ENCODE results near the gene EED. TPM values are rescaled to one million over a fixed set of nuclear protein-coding genes. Genes with fewer than 3 reads are reported as not detected.

The EED gene
- total and polyA plus RNA-seq, 5 donors: 13.0 to 16.9 (median 14.4) TPM

DNA sequence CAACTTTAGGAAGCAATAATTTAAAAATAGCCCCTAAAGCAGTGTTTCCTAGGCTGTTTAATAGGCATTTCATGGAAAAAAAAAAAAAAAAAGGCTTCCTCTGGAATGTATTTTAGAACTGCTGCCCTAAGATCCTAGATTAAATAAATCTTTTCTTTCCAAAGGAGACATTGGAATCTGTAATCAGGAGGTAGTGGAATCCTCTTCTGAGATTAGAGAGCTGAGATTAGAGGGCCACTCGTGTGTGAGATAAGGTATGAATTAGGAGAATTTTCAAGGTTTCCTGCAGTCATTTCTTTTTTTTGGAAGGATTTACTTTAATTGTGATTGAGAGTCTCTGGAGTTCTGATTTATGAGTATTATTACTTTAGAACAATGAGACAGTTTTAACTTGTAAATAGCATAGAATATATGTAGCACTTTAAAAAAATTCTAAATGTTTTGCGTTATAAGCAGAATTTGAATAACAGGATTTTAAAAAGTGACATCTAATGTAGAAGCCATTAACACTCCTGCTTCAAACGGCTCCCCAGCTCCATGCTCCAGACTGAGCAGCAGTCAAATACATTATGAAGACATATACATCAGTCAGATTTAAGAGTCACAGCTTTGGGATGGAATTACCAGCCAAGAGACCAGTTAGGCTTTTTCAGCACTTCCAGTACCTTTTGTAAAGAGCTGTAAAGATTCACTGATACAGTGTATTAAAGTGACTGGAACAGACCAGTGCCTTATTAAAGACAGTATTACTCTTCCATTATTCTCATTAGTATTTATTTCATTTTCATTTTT lies 5.0 kb downstream of the EED start:
- WGBS: 39% methylated on average over 3 of the region's 3 CpGs
- intact Hi-C loops (cut with DNase I): no loop called here

DNA sequence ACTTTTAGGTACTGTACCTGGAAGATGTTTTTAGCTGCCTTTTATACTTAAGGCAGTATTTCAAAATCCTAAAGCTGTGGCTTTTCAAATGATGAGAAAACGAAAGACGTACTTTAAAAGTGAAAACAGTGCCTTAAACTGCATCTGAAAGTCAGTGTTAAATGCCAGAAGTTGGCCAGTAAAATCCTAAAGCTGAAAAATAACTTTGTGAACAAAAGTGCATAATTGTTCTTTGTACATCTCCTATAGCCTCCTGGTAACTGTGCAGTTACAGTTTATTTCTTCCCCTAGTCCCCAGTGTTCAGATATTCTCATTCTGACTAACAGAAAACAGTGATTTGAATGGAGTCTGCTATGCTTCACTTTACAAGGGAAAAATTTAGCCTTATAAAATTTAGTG lies 6.8 kb downstream of the EED start:
- Histone ChIP-seq H3K9me3 (ENCODE audit: control insufficient read depth, low read length) (no peaks in the 10 kb centered on the region), H3K4me1 (ENCODE audit: control insufficient read depth, insufficient read depth, low read length) (peaks cover 5% of the 10 kb centered on the region), H3K27ac (ENCODE audit: low read length) (no peak overlapping the region), H3K4me3 (ENCODE audit: low read length) (no peak overlapping the region), H3K27me3 (ENCODE audit: control insufficient read depth, insufficient read depth) (no peaks in the 10 kb centered on the region)
- DNase-seq (no peak), ATAC-seq (no peak)
- 74% methylated on average over 2 of the region's 2 CpGs for WGBS
- intact Hi-C loops (cut with DNase I): no loop called here

More for the DNA sequence above, 5.0 kb downstream of the EED start:
- ATAC-seq (no peak), DNase-seq (no peak)
- H3K4me1 ChIP-seq (ENCODE audit: control insufficient read depth, insufficient read depth, low read length): peaks cover 5% of the 10 kb centered on the region
- H3K4me3 ChIP-seq (ENCODE audit: low read length): no peak overlapping the region
- H3K9me3 ChIP-seq (ENCODE audit: control insufficient read depth, low read length): no peaks in the 10 kb centered on the region
- H3K27ac ChIP-seq (ENCODE audit: low read length): no peak overlapping the region
- H3K27me3 ChIP-seq (ENCODE audit: control insufficient read depth, insufficient read depth): no peaks in the 10 kb centered on the region

DNA sequence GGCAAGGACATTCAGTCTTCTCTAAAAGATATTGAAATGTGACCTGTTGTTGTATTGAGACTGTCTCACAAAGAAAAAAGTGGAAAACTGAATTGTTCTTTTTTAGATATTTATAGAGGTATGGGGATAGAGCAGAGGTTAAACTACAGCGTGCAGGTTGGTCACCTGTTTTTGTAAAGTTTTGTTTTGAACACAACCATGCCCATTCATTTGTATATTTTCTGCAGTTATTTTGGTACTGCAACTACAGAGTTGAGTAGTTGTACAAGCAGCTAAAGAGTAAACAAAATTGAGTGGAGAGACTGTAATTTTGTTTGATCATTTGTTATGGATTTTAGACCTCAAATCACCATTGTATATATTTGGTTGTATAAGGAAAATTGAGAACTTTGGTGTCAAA lies 11.3 kb downstream of the EED start:
- no peaks in the 10 kb centered on the region for H3K4me1 ChIP-seq (ENCODE audit: control insufficient read depth, insufficient read depth, low read length)
- intact Hi-C loops (cut with DNase I): no loop called here
- H3K27ac ChIP-seq (ENCODE audit: low read length): no peak overlapping the region
- ATAC-seq (no peak), DNase-seq (no peak)
- no peak overlapping the region for H3K4me3 ChIP-seq (ENCODE audit: low read length)
- H3K27me3 ChIP-seq (ENCODE audit: control insufficient read depth, insufficient read depth): no peaks in the 10 kb centered on the region
- no peaks in the 10 kb centered on the region for H3K9me3 ChIP-seq (ENCODE audit: control insufficient read depth, low read length)
- 96% methylated on average over 1 of the region's 1 CpG for WGBS

DNA sequence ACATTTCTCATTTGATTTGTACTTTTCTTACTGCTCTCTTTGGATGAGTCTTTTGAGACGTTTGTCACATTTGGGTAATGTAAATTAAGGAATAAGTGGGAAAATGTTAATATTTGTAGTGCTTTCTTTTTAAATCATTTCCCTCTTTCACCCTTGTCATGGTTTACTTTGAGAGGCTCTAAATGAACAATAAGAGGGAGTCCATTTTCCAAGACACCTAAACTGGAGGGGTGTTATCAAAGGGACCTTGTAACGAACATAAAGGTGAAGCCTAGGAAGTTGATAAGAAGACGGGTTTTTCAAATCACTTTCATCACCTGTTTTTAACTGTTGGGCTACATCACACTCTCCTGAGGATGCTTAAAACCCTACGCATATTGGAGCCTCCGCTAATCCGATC lies 12.1 kb downstream of the EED start:
- H3K27me3 ChIP-seq (ENCODE audit: control insufficient read depth, insufficient read depth): no peaks in the 10 kb centered on the region
- 70% methylated on average over 6 of the region's 6 CpGs for WGBS
- H3K27ac ChIP-seq (ENCODE audit: low read length): no peak overlapping the region
- H3K4me3 ChIP-seq (ENCODE audit: low read length): no peak overlapping the region
- no peaks in the 10 kb centered on the region for H3K4me1 ChIP-seq (ENCODE audit: control insufficient read depth, insufficient read depth, low read length)
- no peak for DNase-seq
- no peak for ATAC-seq
- intact Hi-C loops (cut with DNase I): no loop called here
- no peaks in the 10 kb centered on the region for H3K9me3 ChIP-seq (ENCODE audit: control insufficient read depth, low read length)

DNA sequence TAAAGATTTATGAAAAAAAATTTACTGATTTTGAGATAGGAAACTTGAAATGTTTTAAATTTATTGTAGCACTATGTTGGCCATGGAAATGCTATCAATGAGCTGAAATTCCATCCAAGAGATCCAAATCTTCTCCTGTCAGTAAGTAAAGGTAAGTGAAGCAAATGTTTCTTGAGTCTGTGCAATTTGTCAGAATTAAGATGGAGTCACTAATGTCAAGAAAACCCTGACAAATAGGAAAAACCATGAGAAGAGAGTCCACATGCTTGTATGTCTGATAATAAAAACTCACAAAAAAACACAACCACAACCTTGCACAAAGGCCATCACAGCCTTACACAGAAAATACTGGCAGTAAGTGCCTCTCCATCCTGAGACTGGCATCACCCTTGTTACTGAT lies 12.9 kb downstream of the EED start:
- no peak for ATAC-seq
- Histone ChIP-seq H3K4me1 (ENCODE audit: control insufficient read depth, insufficient read depth, low read length) (no peaks in the 10 kb centered on the region), H3K27me3 (ENCODE audit: control insufficient read depth, insufficient read depth) (no peaks in the 10 kb centered on the region), H3K4me3 (ENCODE audit: low read length) (no peak overlapping the region), H3K9me3 (ENCODE audit: control insufficient read depth, low read length) (no peaks in the 10 kb centered on the region), H3K27ac (ENCODE audit: low read length) (no peak overlapping the region)
- DNase-seq: no peak
- intact Hi-C loops (cut with DNase I): no loop called here

DNA sequence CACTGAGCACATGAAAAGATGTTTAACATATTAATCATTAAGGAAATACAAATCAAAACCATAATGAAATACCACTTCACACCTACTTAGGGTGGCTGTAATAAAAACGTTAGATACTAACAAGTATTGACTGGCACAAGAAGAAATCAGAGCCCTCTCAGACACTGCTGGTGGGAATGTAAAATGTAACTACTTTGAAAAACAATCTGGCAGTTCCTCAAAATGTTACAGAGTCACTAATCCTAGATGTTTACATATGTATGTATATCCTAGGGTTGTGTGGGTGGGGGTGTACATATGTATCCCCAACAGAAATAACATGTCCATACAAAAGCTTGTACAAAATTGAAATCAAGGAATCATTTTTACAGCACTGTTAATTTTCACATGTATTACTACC lies 15.2 kb downstream of the EED start:
- ATAC-seq: no peak
- Histone ChIP-seq H3K9me3 (ENCODE audit: control insufficient read depth, low read length) (no peaks in the 10 kb centered on the region), H3K4me1 (ENCODE audit: control insufficient read depth, insufficient read depth, low read length) (no peaks in the 10 kb centered on the region), H3K27ac (ENCODE audit: low read length) (no peak overlapping the region), H3K27me3 (ENCODE audit: control insufficient read depth, insufficient read depth) (no peaks in the 10 kb centered on the region), H3K4me3 (ENCODE audit: low read length) (no peak overlapping the region)
- WGBS: 60% methylated on average over 1 of the region's 1 CpG
- intact Hi-C loops (cut with DNase I): no loop called here
- DNase-seq: no peak

DNA sequence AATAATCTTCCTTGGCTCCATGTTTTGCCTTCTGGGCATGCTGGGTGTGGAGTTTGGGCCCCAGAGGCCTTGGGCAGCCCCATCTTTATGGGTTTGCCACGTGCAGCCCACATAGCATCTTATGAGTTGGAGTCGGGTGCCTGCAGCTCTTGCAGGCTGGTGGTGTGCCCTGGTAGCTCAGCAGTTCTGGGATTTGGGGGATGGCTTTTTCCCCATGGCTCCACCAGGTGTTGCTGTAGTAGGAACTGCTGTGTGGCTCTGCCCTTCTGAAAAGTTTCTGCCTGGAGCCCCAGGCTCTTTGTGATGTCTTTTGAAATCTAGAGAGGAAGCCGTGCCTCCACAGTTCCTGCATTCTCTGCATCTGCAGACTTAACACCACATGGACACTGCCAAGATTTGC lies 16.8 kb downstream of the EED start:
- Histone ChIP-seq H3K9me3 (ENCODE audit: control insufficient read depth, low read length) (no peaks in the 10 kb centered on the region), H3K27ac (ENCODE audit: low read length) (no peak overlapping the region), H3K27me3 (ENCODE audit: control insufficient read depth, insufficient read depth) (no peaks in the 10 kb centered on the region), H3K4me3 (ENCODE audit: low read length) (no peak overlapping the region), H3K4me1 (ENCODE audit: control insufficient read depth, insufficient read depth, low read length) (no peaks in the 10 kb centered on the region)
- no peak for DNase-seq
- ATAC-seq: no peak
- intact Hi-C loops (cut with DNase I): no loop called here
- WGBS: 90% methylated on average over 3 of the region's 3 CpGs

DNA sequence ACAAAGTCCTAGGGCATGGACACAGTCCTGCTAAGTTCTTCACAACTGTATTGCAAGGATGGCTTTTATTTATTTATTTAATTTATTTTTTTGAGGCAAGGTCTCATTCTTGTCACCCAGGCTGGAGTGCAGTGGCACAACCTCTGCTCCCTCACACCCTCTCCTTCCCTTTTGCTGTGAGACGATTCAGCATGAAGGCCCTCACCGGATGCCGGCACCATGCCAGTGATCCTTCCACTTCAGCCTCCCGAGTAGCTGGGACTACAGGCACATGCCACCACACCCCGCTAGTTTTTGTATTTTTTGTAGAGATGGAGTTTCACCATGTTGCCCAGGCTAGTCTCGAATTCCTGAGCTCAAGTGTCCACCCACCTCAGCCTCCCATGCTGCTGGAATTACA lies 17.8 kb downstream of the EED start:
- H3K4me3 ChIP-seq (ENCODE audit: low read length): no peak overlapping the region
- DNase-seq: no peak
- H3K4me1 ChIP-seq (ENCODE audit: control insufficient read depth, insufficient read depth, low read length): no peaks in the 10 kb centered on the region
- H3K27ac ChIP-seq (ENCODE audit: low read length): no peak overlapping the region
- no peaks in the 10 kb centered on the region for H3K27me3 ChIP-seq (ENCODE audit: control insufficient read depth, insufficient read depth)
- no peak for ATAC-seq
- no peaks in the 10 kb centered on the region for H3K9me3 ChIP-seq (ENCODE audit: control insufficient read depth, low read length)
- intact Hi-C loops (cut with DNase I): no loop called here
- 97% methylated on average over 6 of the region's 6 CpGs for WGBS

DNA sequence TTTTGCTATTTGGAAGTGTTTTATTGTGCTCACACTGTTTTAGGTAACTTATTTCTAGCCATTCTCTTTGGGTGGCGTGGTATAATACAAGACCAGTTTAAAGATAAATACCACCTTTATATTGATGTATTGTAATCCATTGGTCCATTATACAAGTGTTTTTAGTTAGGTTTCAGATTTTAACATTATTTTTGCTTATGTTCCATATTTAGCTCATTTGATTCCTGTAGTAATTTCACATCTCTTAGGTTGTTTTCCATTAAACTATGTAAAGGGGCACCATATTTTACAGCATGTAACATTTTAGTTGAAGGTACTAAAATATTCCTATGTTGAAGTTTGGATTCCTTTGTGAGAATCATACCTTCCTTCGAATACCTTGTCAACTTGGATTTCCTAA lies 20.1 kb downstream of the EED start:
- Histone ChIP-seq H3K4me3 (ENCODE audit: low read length) (no peak overlapping the region), H3K27me3 (ENCODE audit: control insufficient read depth, insufficient read depth) (no peaks in the 10 kb centered on the region), H3K27ac (ENCODE audit: low read length) (no peak overlapping the region), H3K9me3 (ENCODE audit: control insufficient read depth, low read length) (no peaks in the 10 kb centered on the region), H3K4me1 (ENCODE audit: control insufficient read depth, insufficient read depth, low read length) (no peaks in the 10 kb centered on the region)
- DNase-seq (no peak), ATAC-seq (no peak)
- intact Hi-C loops (cut with DNase I): no loop called here
- 97% methylated on average over 2 of the region's 2 CpGs for WGBS

DNA sequence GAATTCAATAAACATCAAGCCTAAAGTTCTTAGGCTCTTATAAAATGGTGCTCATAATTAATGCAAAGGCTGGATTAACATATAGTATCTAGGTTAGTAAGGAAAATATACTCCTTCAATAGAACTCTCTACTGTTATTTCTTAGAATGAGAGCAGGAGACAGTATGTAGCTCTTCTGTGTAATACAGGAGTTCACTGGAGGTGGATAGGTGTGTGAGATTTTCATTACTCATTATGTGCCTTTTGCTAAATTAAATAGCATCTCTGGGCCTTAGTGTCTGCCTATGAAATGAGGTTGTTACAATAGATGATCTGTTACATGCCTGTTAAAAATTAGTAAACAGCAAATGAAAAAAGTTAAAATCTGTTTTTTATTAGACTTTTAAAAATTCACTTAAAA lies 20.6 kb downstream of the EED start:
- intact Hi-C loops (cut with DNase I): no loop called here
- H3K27ac ChIP-seq (ENCODE audit: low read length): no peak overlapping the region

DNA sequence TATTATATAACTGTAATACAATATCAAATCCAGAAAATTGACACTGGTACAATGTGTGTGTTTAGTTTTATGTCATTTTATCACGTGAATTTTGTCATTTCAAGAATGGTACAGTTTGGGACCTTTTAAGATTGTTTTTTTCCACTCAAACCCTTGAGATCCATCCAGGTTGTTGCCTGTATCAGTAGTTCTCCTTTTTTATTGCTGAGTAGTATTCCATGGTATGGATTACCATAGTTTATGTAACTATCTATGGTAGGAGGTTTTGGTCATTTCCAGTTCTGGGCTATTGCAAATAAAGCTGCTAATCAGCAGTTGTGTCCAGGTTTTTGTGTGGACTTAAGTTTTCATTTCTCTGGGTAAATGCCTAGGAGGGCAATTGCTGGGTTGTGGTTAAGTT lies 25.1 kb downstream of the EED start:
- no peaks in the 10 kb centered on the region for H3K9me3 ChIP-seq (ENCODE audit: control insufficient read depth, low read length)
- ATAC-seq (no peak), DNase-seq (no peak)
- 94% methylated on average over 1 of the region's 1 CpG for WGBS
- H3K4me1 ChIP-seq (ENCODE audit: control insufficient read depth, insufficient read depth, low read length): no peaks in the 10 kb centered on the region
- intact Hi-C loops (cut with DNase I): no loop called here
- no peak overlapping the region for H3K4me3 ChIP-seq (ENCODE audit: low read length)
- no peaks in the 10 kb centered on the region for H3K27me3 ChIP-seq (ENCODE audit: control insufficient read depth, insufficient read depth)
- no peak overlapping the region for H3K27ac ChIP-seq (ENCODE audit: low read length)

More for the DNA sequence above, 20.6 kb downstream of the EED start:
- H3K9me3 ChIP-seq (ENCODE audit: control insufficient read depth, low read length): no peaks in the 10 kb centered on the region
- no peak overlapping the region for H3K4me3 ChIP-seq (ENCODE audit: low read length)
- H3K27me3 ChIP-seq (ENCODE audit: control insufficient read depth, insufficient read depth): no peaks in the 10 kb centered on the region
- DNase-seq: no peak
- ATAC-seq: no peak
- no peaks in the 10 kb centered on the region for H3K4me1 ChIP-seq (ENCODE audit: control insufficient read depth, insufficient read depth, low read length)

DNA sequence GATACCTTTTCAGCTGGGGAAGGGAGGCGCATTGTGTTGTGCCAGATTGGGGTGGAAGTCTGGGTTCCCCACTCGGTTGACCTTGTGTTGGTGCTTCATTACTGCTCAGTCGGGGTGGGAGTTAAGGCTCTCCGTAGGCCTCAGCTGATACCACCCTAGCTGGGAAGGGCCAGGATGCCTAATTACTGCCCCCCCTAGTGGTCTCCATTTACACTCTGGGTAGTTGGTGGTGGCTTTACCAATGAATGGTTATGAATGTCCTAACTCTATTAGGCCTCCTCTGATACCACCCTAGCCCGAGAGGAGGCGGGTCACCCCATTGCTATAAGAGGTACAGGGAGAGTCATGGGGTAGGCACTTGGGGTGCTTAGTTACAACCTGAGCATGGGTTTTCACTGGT lies 29.9 kb downstream of the EED start:
- H3K4me1 ChIP-seq (ENCODE audit: control insufficient read depth, insufficient read depth, low read length): no peaks in the 10 kb centered on the region
- intact Hi-C loops (cut with DNase I): no loop called here
- H3K27me3 ChIP-seq (ENCODE audit: control insufficient read depth, insufficient read depth): no peaks in the 10 kb centered on the region
- H3K9me3 ChIP-seq (ENCODE audit: control insufficient read depth, low read length): no peaks in the 10 kb centered on the region
- H3K4me3 ChIP-seq (ENCODE audit: low read length): no peak overlapping the region
- H3K27ac ChIP-seq (ENCODE audit: low read length): no peak overlapping the region
- DNase-seq (no peak), ATAC-seq (no peak)
- 86% methylated on average over 6 of the region's 6 CpGs for WGBS

Data from right cardiac atrium (tissue), 5 donors.